ENCODE measurements around the gene CCT5. TPM values are rescaled to one million over a fixed set of nuclear protein-coding genes. Genes with fewer than 3 reads are reported as not detected.

CCT5 gene
- total and polyA plus RNA-seq, 2 donors from 2014 or later = 130 to 136 TPM

DNA sequence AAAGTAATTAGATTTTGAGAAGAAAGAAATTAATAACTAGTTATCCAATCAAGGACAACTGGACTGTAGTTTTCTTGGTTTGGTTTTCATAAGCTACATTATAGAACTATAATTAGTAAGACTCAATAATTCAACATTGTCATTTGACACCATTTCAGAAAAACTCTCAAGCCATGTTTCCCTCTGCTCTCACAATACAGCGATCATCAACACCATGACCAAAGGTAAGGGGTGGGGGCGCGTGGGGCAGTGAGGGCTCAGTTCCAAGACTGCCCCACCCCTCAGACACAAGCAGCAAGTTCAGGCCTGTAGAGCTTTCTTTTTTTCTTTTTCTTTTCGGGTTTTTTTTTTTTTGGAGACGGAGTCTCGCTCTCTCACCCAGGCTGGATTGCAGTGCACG is 51.2 kb downstream of the CCT5 start:
- peak overlapping the region in 1 of 3 donors; percentile 47 for H3K4me3 ChIP-seq (ENCODE audit: low read length in 3 of 3)
- H3K9me3 ChIP-seq (ENCODE audit: control insufficient read depth in 2 of 3, insufficient read depth in 1 of 3, low read length in 3 of 3) = no peaks in the 10 kb centered on the region
- H3K36me3 ChIP-seq (ENCODE audit: control insufficient read depth in 2 of 3, insufficient read depth in 3 of 3, low read length in 3 of 3) = peaks cover 0 to 9% (median 0%) of the 10 kb centered on the region in 3 donors
- peaks cover 0 to 29% (median 0%) of the 10 kb centered on the region in 3 donors for H3K4me1 ChIP-seq (ENCODE audit: control insufficient read depth in 2 of 3, insufficient read depth in 2 of 3, low read depth in 1 of 3, low read length in 3 of 3)
- H3K27ac ChIP-seq (ENCODE audit: low read depth in 2 of 2, low read length in 2 of 2) = peak overlapping the region; percentile 18 to 63
- TF ChIP-seq, protein P1, sequence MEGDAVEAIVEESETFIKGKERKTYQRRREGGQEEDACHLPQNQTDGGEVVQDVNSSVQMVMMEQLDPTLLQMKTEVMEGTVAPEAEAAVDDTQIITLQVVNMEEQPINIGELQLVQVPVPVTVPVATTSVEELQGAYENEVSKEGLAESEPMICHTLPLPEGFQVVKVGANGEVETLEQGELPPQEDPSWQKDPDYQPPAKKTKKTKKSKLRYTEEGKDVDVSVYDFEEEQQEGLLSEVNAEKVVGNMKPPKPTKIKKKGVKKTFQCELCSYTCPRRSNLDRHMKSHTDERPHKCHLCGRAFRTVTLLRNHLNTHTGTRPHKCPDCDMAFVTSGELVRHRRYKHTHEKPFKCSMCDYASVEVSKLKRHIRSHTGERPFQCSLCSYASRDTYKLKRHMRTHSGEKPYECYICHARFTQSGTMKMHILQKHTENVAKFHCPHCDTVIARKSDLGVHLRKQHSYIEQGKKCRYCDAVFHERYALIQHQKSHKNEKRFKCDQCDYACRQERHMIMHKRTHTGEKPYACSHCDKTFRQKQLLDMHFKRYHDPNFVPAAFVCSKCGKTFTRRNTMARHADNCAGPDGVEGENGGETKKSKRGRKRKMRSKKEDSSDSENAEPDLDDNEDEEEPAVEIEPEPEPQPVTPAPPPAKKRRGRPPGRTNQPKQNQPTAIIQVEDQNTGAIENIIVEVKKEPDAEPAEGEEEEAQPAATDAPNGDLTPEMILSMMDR (IDR thresholded peaks at IDR 0.05; ENCODE audit: borderline replicate concordance, extremely low read depth, insufficient read depth) = no peak
- no peaks in the 10 kb centered on the region for H3K27me3 ChIP-seq (ENCODE audit: control insufficient read depth, insufficient read depth, low read length)
- FAIRE-seq = no peak
- H3K9ac ChIP-seq (ENCODE audit: low read length in 3 of 3) = peak overlapping the region in 1 of 3 donors; percentile 34
- intact Hi-C loops (cut with DNase I) = no loop called here
- DNase-seq = no peak

DNA sequence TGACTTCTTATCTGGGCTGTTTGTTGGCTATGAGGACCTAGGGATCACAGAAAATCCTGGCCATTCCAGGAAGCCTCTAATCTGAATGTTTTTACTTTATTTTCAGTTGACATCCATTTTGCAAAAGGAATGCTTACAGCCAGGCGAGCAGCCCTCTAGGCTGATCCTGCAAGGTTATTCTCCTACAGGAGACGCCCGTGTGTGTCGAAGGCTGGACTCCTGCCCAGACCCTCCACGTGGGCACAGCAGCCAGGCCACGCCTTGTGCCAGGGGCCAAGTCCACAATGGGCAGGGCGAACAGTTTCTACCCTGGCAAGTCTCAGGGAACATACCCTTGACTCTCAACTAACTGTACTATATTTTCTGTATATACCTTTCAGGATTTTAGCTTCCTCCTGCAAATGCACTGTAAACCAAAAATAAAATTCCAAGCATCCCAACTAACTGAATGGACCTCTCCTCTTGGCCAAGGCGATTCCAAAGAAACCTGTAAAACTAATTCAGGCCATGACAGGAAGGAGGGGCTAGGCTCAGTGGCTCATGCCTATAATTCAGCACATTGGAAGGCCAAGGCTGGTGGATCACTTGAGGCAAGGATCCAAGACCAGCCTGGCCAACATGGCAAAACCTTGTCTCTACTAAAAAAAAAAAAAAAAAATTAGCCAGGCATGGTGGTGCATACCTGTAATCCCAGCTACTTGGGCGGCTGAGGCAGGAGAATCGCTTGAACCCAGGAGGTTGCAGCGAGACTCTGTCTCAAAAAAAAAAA is 51.9 kb downstream of the CCT5 start:
- FAIRE-seq (no peak), DNase-seq (peak in 2 of 5 donors; percentile 36 to 94)
- Histone ChIP-seq H3K36me3 (ENCODE audit: control insufficient read depth in 2 of 3, insufficient read depth in 3 of 3, low read length in 3 of 3) (peaks cover 0 to 4% (median 0%) of the 10 kb centered on the region in 3 donors), H3K27ac (ENCODE audit: low read depth in 2 of 2, low read length in 2 of 2) (peak overlapping the region; percentile 67 to 90), H3K9me3 (ENCODE audit: control insufficient read depth in 2 of 3, insufficient read depth in 1 of 3, low read length in 3 of 3) (no peaks in the 10 kb centered on the region), H3K4me3 (ENCODE audit: low read length in 3 of 3) (peak overlapping the region in 2 of 3 donors; percentile 5 to 47), H3K4me1 (ENCODE audit: control insufficient read depth in 2 of 3, insufficient read depth in 2 of 3, low read depth in 1 of 3, low read length in 3 of 3) (peaks cover 0 to 29% (median 7%) of the 10 kb centered on the region in 3 donors), H3K27me3 (ENCODE audit: control insufficient read depth, insufficient read depth, low read length) (no peaks in the 10 kb centered on the region), H3K9ac (ENCODE audit: low read length in 3 of 3) (peak overlapping the region in 1 of 3 donors; percentile 34)
- intact Hi-C loops (cut with DNase I) = no loop called here
- TF ChIP-seq, protein P1 (IDR thresholded peaks at IDR 0.05; ENCODE audit: borderline replicate concordance, extremely low read depth, insufficient read depth) = no peak

DNA sequence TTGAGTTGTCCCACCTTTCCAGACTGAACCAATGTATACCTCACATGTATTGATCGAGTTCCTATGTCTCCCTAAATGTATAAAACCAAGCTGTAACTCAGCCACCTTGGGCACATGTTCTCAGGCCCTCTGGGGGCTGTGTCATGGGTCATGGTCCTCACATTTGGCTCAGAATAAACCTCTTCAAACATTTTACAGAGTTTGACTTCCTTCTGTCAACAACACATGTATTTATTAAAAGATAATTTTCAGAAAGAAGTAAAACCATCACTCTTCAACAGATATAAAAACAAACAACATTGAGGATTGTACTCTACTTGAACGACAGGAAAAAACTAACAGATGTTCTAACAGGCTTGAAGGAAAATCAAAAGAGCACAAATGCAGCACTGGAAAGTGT is 53.1 kb downstream of the CCT5 start:
- no peak for FAIRE-seq
- intact Hi-C loops (cut with DNase I) = no loop called here
- peak overlapping the region in 1 of 3 donors; percentile 36 for H3K4me3 ChIP-seq (ENCODE audit: low read length in 3 of 3)
- no peak overlapping the region for H3K9ac ChIP-seq (ENCODE audit: low read length in 3 of 3)
- no peaks in the 10 kb centered on the region for H3K9me3 ChIP-seq (ENCODE audit: control insufficient read depth in 2 of 3, insufficient read depth in 1 of 3, low read length in 3 of 3)
- H3K27ac ChIP-seq (ENCODE audit: low read depth in 2 of 2, low read length in 2 of 2) = peak overlapping the region; percentile 32 to 67
- H3K4me1 ChIP-seq (ENCODE audit: control insufficient read depth in 2 of 3, insufficient read depth in 2 of 3, low read depth in 1 of 3, low read length in 3 of 3) = peaks cover 0 to 29% (median 7%) of the 10 kb centered on the region in 3 donors
- H3K36me3 ChIP-seq (ENCODE audit: control insufficient read depth in 2 of 3, insufficient read depth in 3 of 3, low read length in 3 of 3) = peaks cover 0 to 4% (median 0%) of the 10 kb centered on the region in 3 donors
- TF ChIP-seq, protein P1 (IDR thresholded peaks at IDR 0.05; ENCODE audit: borderline replicate concordance, extremely low read depth, insufficient read depth) = no peak
- no peaks in the 10 kb centered on the region for H3K27me3 ChIP-seq (ENCODE audit: control insufficient read depth, insufficient read depth, low read length)
- no peak for DNase-seq
